IgD-negative memory B cell (primary cell): ENCODE measurements around the gene RBMS3. TPM values are rescaled to one million over a fixed set of nuclear protein-coding genes. Genes with fewer than 3 reads are reported as not detected.
A peak's percentile ranks its signal among the peaks of the same experiment; 100 is the strongest.
"Not testable (repeated sequence)": the region's sequence is repeated elsewhere in the genome, so short reads cannot be mapped to it uniquely, and the experiment has no call there.

Experiments
- H3K27ac Mint-ChIP-seq, 3 donors: one replicate each; pipeline ENCODE4 v1.8.0; 2020 to 2022; ENCODE audit warnings: mild to moderate bottlenecking in 3 of 3, mixed read lengths in 3 of 3, moderate library complexity in 1 of 3
- H3K27me3 Mint-ChIP-seq: one replicate; pipeline ENCODE4 v1.8.0; 2021; ENCODE audit warnings: mixed read lengths
- H3K36me3 Mint-ChIP-seq: one replicate; pipeline ENCODE4 v1.8.0; 2020; ENCODE audit warnings: mild to moderate bottlenecking, mixed read lengths
- H3K4me1 Mint-ChIP-seq, 3 donors: one replicate each; pipeline ENCODE4 v1.8.0; 2020 to 2022; ENCODE audit warnings: mixed read lengths in 3 of 3, mild to moderate bottlenecking in 1 of 3
- H3K4me3 Mint-ChIP-seq, 4 donors: one replicate each; pipeline ENCODE4 v1.8.0; 2020 to 2022; ENCODE audit warnings: mild to moderate bottlenecking in 4 of 4, mixed read lengths in 4 of 4, moderate library complexity in 3 of 4
- H3K9me3 Mint-ChIP-seq, 3 donors: one replicate each; pipeline ENCODE4 v1.8.0; 2020 to 2021; ENCODE audit warnings: mixed read lengths in 3 of 3, mild to moderate bottlenecking in 1 of 3
- polyA plus RNA-seq: library from polyadenylated mRNA; unstranded; fragments of 300-500 nt; fragmentation: Illumina TruSeq; gene quantifications from one replicate; pipeline ENCODE4 v1.2.3, GENCODE V29; 2021

RBMS3 gene
- polyA plus RNA-seq, 1 donor from 2014 or later: not detected

DNA sequence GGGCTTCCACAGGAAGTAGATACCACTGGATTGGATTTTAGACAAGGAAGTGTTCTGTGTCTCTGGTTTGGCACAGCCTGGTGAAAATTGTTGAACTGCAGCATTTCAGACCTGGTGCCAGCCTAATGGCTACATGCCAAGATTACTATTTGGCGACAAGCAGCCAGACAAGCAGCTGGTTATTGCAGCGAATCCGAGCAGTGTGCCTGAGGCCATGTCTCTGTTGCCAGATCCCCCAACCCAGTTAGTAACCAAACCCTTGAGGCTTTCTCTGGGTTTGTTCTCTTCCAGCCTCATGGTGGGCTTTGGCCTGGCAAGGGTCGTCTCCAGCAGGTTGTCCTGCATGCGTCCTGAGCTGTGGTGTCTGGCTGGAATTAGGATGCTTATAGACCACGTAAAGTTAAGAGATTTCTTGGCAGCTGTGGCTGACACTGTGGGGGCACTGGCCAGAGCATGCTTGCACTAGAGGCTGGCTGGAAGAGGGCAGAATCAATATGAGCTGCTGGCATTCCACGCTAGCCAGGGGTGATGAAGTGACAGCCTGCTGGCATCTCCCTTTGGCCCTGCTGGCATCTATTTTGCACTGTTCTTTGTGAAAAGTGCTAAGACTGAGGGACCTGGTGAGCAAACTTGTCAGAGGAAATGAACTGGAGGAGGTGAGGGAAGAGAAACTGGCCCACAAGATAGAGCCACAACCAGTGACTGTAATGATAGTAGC lies 172.6 kb downstream of the RBMS3 start:
- Mint-ChIP-seq H3K4me3 (no peak overlapping the region), H3K9me3 (peaks cover 0 to under 1% (median 0%) of the 10 kb centered on the region in 3 donors), H3K4me1 (no peaks in the 10 kb centered on the region), H3K36me3 (no peaks in the 10 kb centered on the region), H3K27me3 (peaks cover 1% of the 10 kb centered on the region), H3K27ac (no peak overlapping the region)

DNA sequence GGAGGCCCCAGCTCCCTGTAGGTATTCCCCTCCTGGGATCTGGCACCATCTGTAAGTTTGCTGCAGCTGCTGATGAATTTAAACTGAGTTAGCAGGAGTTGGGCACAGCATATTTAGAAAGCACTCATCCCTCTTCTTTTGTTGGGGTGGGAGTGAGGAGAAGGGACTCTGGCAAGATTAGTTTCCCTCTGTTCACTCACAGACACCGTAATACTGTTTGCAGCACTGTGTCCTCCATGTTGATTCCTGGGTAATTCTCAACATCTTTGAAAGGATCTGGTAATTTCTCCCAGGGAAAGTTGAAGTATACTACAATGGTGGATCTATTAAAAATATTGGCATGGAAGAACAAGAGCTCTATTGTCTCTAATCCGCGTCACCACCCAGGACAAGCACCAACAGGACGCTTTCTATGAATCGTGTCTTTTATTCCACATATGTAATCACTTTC lies 173.3 kb downstream of the RBMS3 start:
- Mint-ChIP-seq H3K27ac (no peak overlapping the region), H3K9me3 (no peaks in the 10 kb centered on the region), H3K4me1 (no peaks in the 10 kb centered on the region), H3K36me3 (no peaks in the 10 kb centered on the region), H3K4me3 (no peak overlapping the region), H3K27me3 (peaks cover 1% of the 10 kb centered on the region)

DNA sequence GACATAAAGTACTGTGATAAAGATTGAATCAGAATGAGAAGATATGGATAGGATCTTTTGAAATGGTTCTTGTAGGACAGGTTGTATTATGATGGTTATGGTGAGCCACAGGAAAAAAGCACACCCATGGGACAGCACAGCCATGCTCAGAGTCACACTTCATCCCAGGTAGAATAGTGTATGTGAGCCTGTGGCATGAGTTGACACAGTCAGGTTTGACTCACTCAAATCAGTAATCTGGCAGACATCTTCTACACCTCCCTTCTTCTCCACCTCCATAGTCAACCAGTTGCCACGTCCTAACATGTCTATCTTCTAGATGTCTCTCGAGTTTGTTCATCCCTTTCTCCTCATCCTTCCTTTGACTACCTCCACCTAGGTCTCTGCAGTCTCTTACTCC lies 176.0 kb downstream of the RBMS3 start:
- Mint-ChIP-seq H3K9me3 (no peaks in the 10 kb centered on the region), H3K27me3 (peaks cover 1% of the 10 kb centered on the region), H3K4me3 (no peak overlapping the region), H3K4me1 (no peaks in the 10 kb centered on the region), H3K27ac (no peak overlapping the region), H3K36me3 (no peaks in the 10 kb centered on the region)

DNA sequence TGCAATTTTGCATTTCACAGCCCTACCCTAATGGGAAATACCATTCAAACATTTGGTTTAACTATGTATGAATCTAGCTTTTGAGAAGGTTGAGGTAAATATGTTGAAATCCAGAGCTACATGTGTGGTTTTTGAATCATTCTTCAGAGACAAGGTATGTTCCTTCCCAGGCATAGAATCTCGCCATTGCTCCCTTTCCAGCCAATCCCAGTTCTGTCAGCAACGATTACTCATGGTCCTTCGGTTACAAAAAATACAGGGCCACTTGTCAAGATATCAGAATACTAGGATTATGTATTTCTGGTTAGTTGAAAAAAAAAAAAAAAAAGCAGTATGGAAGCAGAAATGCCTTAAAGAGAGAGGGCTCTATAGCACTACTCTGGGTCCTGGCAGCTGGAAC lies 182.4 kb downstream of the RBMS3 start:
- Mint-ChIP-seq H3K4me3 (no peak overlapping the region), H3K4me1 (no peaks in the 10 kb centered on the region), H3K27ac (no peak overlapping the region), H3K27me3 (no peaks in the 10 kb centered on the region), H3K9me3 (no peaks in the 10 kb centered on the region), H3K36me3 (no peaks in the 10 kb centered on the region)

DNA sequence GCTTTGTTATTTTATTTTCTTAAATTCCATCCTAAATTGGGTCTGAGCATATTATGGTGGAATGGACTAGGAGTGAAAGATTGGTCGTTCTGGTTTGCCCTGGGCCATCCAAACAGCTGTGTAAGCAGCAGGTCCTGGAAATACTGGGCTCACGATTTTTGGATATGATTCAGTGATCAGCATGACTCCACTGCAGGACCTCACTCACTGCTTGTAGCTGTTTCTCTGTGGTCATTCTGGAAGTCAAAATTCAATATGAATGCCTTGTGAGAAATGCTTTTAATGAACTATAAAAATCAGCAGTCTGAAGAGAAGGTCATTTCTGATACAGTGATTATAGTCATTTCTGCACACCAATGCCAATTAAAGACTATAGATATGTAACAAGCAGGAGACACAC lies 185.0 kb downstream of the RBMS3 start:
- H3K4me1 Mint-ChIP-seq: no peaks in the 10 kb centered on the region
- H3K27ac Mint-ChIP-seq: no peak overlapping the region
- H3K9me3 Mint-ChIP-seq: no peaks in the 10 kb centered on the region
- no peak overlapping the region for H3K4me3 Mint-ChIP-seq
- H3K36me3 Mint-ChIP-seq: no peaks in the 10 kb centered on the region
- H3K27me3 Mint-ChIP-seq: no peaks in the 10 kb centered on the region

DNA sequence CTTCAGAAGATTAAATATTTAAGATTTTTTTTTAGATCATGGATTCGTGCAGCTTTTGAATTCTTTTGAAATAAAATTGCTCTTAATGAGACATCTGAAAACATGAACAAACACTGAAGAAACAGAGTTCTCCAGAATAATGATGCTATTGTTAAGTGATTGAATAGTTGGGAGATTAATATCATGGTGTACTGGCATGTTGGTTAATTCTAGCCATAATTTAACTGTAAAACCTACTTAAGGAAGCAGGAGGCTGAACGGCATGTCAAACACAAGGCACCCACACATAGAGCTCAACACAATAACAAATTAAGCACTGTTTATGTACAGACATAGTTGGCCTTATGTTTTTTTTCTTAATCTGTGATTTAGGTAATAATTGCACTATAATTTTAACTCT lies 185.6 kb downstream of the RBMS3 start:
- H3K27me3 Mint-ChIP-seq: no peaks in the 10 kb centered on the region
- H3K4me1 Mint-ChIP-seq: no peaks in the 10 kb centered on the region

DNA sequence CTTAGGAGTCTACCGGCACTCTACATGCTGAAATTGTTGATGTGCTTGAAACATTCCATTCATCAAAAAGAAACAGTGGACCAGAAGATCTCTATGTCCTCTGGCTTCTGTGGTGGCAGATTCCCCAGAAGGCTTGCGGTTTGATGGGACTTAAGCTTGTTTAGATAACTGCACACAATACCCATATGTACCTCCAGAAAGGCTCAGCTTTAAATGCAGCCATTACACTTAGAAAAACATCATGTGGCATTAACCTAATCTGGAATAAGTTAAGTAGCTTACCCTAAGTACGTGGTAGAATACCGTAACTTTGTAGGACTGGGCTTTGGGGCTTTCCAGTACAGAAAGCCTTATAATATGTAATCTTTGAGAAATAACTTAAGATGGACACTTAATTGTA lies 187.3 kb downstream of the RBMS3 start:
- Mint-ChIP-seq H3K36me3 (no peaks in the 10 kb centered on the region), H3K9me3 (peaks cover 0 to 1% (median 0%) of the 10 kb centered on the region in 3 donors), H3K4me3 (no peak overlapping the region), H3K27me3 (no peaks in the 10 kb centered on the region), H3K4me1 (no peaks in the 10 kb centered on the region), H3K27ac (no peak overlapping the region)

More for the DNA sequence above, 185.6 kb downstream of the RBMS3 start:
- no peak overlapping the region for H3K4me3 Mint-ChIP-seq
- no peaks in the 10 kb centered on the region for H3K9me3 Mint-ChIP-seq
- no peak overlapping the region for H3K27ac Mint-ChIP-seq
- H3K36me3 Mint-ChIP-seq: no peaks in the 10 kb centered on the region

DNA sequence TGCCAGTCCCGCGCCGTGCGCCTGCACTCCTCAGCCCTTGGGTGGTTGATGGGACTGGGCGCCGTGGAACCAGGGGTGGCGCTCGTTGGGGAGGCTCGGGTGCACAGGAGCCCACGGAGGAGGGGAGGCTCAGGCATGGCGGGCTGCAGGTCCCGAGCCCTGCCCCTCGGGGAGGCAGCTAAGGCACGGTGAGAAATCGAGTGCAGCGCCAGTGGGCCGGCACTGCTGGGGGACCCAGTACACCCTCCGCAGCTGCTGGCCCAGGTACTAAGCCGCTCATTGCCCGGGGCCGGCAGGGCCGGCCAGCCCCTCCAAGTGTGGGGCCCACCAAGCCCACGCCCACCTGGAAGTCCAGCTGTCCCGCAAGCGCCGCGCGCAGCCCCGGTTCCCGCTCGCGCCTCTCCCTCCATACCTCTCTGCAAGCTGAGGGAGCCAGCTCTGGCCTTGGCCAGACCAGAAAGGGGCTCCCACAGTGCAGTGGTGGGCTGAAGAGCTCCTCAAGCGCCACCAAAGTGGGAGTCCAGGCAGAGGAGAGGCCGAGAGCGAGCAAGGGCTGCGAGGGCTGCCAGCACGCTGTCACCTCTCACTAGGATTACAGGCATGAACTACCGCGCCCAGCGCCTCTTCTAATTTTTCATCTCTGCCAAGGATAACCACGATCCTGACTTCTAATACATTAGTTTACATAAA lies 192.8 kb downstream of the RBMS3 start:
- H3K27ac Mint-ChIP-seq, H3K4me3 Mint-ChIP-seq, H3K4me1 Mint-ChIP-seq, H3K36me3 Mint-ChIP-seq, H3K27me3 Mint-ChIP-seq, H3K9me3 Mint-ChIP-seq: not testable (repeated sequence)

DNA sequence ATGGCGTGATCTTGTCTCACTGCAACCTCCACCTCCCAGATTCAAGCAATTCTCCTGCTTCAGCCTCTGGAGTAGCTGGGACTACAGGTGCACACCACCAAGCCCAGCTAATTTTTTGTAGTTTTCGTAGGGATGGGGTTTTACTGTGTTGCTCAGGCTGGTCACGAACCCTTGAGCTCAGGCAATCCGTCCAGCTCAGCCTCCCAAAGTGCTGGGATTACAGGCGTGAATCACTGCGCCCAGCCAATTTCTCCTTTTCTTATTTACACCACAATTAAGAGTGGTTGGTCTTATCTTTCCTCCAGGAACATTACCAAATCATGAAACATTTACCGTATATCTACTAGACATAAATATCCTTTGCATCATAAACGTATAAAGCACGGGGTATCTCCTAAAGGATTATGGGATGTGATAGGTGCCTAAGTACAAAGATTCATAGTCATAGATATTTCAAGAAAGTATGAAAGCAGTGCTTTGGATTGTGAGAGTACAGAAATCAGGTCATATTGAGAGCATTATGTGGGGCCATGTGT lies 194.5 kb downstream of the RBMS3 start:
- no peaks in the 10 kb centered on the region for H3K4me1 Mint-ChIP-seq
- no peak overlapping the region for H3K4me3 Mint-ChIP-seq
- H3K27me3 Mint-ChIP-seq: no peaks in the 10 kb centered on the region
- H3K9me3 Mint-ChIP-seq: peaks cover 0 to 1% (median 0%) of the 10 kb centered on the region in 3 donors
- no peaks in the 10 kb centered on the region for H3K36me3 Mint-ChIP-seq
- H3K27ac Mint-ChIP-seq: no peak overlapping the region

DNA sequence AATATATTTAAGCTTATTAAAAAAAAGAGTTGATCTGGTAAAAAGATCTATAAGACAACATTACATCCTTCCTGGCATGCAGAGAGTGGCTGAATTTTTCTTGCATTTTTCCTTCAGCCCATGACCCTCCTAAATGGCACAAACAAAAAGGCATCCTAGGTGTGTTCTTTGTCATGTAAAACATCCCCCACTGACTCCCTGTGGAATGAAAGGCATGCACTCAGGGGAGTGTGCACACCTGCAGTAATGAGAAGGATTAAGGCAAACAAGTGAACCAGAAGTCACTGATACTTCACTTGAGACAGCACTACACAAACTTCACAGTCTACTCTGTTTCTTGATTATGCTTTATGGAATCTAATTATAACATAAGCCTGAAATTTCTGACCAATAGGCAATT lies 195.0 kb downstream of the RBMS3 start:
- no peak overlapping the region for H3K4me3 Mint-ChIP-seq
- H3K36me3 Mint-ChIP-seq: no peaks in the 10 kb centered on the region
- H3K27ac Mint-ChIP-seq: no peak overlapping the region
- no peaks in the 10 kb centered on the region for H3K27me3 Mint-ChIP-seq
- no peaks in the 10 kb centered on the region for H3K4me1 Mint-ChIP-seq
- peaks cover 0 to 4% (median 0%) of the 10 kb centered on the region in 3 donors for H3K9me3 Mint-ChIP-seq

DNA sequence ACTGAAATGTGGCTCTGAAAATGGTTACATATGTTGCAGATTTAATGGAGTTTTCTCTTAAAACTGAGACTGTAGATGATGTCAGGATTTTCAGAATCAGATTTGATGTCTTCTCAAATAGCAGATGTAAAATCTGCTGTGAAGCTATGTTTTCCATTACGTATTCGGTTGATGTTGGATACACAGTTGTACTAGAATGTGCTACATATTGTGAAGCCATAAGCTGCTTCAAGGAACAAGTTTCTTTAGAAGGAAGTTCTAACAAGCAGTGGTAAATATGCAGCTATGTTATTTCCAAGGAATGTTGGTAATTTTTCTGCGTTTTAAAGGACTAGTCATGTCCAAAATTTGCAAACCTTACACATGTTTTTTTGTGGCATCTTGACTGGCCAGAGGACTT lies 197.7 kb downstream of the RBMS3 start:
- Mint-ChIP-seq H3K9me3 (peaks cover 0 to 2% (median 0%) of the 10 kb centered on the region in 3 donors), H3K4me1 (no peaks in the 10 kb centered on the region), H3K27me3 (no peaks in the 10 kb centered on the region), H3K27ac (no peak overlapping the region), H3K4me3 (no peak overlapping the region), H3K36me3 (no peaks in the 10 kb centered on the region)

DNA sequence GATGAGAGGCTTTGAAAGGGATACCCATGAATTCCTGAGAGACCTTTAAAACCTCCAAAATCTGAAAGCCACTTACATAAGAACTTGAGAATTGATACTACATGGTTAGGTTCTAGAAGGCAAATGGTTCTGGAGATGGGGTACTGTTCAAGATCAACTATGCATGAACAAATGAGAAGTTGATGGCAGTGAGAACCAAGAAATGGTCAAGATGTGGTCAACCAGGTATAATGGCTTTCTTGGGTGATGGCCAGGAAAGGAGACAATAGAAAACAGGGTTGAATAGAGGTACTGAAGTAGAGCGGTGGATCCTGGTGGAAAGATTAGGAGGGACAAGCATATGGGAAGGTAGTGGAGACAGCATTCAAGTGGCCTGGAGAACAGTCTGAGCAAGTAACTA lies 200.4 kb downstream of the RBMS3 start:
- Mint-ChIP-seq H3K4me3 (no peak overlapping the region), H3K27me3 (no peaks in the 10 kb centered on the region), H3K36me3 (no peaks in the 10 kb centered on the region), H3K27ac (peak overlapping the region in 1 of 3 donors; percentile 6), H3K9me3 (peaks cover 0 to 2% (median 0%) of the 10 kb centered on the region in 3 donors), H3K4me1 (no peaks in the 10 kb centered on the region)

DNA sequence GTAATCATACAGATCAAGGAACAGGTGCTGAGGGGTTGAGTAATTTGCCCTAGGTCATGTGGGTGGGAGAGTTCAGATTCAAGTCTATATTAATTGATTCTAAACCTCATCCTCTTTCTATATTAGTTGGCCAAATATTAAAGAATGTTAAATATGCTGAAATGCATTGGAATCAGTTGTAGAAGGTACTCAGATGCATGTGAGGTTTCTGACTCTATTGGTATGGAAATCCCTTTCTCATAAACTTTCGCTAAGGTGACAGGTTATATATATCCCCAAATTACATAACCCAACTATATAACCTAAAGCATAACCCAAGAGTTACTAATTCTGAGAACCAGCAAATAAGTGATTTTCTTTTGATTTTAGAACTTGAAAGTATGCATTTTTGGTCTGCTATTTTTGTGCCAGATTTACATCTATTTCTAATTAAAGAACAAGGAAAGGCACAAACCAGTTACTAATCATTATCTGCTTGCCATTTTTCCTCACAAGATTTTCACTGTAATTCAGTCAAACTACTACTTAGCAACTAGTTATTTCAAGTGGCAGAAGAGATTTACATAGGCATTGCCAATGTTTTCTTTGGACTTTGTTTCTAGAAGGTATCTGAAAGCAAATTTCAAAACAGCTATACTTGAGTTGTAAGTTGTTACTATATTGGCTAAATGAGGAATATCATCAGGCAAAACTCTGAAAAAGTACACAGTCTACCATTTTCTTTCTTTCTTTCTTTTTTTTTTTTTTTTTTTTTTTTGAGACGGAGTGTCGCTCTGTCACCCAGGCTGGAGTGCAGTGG lies 201.3 kb downstream of the RBMS3 start:
- Mint-ChIP-seq H3K4me1 (no peaks in the 10 kb centered on the region), H3K4me3 (no peak overlapping the region), H3K27me3 (no peaks in the 10 kb centered on the region), H3K9me3 (peaks cover 0 to 2% (median 0%) of the 10 kb centered on the region in 3 donors), H3K27ac (no peak overlapping the region), H3K36me3 (no peaks in the 10 kb centered on the region)

DNA sequence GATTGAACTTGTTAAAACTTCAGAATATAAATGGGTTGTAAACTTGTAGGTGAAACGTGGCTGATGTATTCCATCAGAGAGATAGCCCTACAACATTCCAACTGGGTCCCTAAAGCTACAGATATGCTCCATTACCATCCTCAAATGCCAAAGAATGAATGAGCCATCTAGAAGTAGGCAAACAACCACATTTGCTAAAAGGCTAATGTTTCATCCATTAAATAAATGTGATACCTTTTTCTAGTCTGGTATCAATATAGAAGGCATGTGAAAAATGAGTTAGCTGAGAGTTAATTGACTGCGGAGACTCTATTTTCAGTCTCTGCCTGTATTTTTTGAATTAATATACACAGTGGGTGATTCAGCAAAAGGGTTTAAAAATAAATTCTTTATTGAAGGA lies 203.8 kb downstream of the RBMS3 start:
- H3K4me1 Mint-ChIP-seq: no peaks in the 10 kb centered on the region

DNA sequence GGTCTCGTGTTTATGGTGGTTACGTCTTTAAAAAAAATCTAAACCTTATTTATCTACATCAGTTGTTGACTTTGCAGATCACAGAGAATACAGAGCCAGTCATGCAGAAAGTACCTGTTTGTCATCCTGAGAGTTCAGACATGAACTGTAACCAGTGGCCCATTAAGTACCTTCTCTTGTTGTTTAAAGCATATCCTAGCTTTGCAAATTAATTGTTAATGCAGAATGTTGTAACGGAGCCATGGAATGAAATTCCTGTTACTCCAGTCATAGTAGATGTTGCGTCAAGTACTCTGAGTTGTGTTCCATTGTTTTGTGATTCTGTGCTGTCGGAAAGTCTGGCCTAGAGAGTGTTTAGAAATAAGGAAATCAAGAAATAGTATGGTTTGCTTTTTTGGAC lies 205.2 kb downstream of the RBMS3 start:
- Mint-ChIP-seq H3K4me1 (peaks cover 0 to 2% (median 0%) of the 10 kb centered on the region in 3 donors), H3K27me3 (no peaks in the 10 kb centered on the region), H3K4me3 (no peak overlapping the region), H3K9me3 (peaks cover 2 to 4% (median 3%) of the 10 kb centered on the region in 3 donors), H3K36me3 (no peaks in the 10 kb centered on the region), H3K27ac (no peak overlapping the region)

More for the DNA sequence above, 203.8 kb downstream of the RBMS3 start:
- H3K36me3 Mint-ChIP-seq: no peaks in the 10 kb centered on the region
- no peaks in the 10 kb centered on the region for H3K27me3 Mint-ChIP-seq
- H3K27ac Mint-ChIP-seq: no peak overlapping the region
- H3K4me3 Mint-ChIP-seq: no peak overlapping the region
- H3K9me3 Mint-ChIP-seq: peaks cover 0 to 5% (median 3%) of the 10 kb centered on the region in 3 donors
